ENCODE results near the gene SUGCT. TPM values are rescaled to one million over a fixed set of nuclear protein-coding genes. Genes with fewer than 3 reads are reported as not detected.

SUGCT gene
- total and polyA plus RNA-seq, 2 of the 8 experiments (the other 6 are each of a cell fraction or from before 2014, with no cell fraction given) = 2.8 to 5.4 TPM

DNA sequence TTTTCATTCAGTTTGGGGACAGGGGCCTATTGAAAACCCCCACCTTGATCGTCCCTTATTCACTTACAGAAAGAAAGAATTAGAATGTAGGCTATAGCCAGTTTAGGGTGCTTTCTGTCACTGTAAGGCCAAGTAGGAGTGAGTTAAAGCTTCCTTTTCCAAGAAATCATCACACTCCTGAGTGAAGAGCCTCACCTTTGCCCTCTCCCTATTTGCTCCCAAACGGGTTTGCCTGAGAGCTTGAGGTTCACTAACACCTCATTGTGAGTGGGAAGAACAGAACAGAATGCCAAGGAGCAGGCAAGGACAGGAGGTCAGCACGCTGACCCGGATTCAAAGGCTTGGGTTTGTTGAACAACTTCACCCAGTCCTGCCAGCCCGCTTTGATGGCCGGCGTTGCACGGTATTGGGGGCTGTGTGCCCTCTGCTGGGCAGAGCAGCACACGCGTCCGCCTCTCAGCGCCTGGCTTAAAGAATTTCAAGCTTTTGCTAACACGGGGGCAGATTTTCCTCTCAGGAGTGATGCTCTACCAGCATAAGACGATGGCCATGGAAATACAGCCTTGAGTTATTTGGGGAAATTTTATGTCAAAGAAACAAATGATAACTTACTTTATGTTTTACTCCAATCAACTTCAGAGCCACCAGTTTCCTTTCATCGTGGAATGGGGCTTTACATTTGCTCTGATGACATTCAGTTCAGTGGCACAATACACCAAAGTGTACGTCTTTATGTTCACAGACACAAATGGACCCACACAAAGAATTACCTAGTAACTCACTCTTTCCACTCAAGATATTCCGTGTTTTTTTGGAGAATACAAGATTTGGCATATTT lies 470.0 kb downstream of the SUGCT start (continued):
- TF ChIP-seq, protein P1, sequence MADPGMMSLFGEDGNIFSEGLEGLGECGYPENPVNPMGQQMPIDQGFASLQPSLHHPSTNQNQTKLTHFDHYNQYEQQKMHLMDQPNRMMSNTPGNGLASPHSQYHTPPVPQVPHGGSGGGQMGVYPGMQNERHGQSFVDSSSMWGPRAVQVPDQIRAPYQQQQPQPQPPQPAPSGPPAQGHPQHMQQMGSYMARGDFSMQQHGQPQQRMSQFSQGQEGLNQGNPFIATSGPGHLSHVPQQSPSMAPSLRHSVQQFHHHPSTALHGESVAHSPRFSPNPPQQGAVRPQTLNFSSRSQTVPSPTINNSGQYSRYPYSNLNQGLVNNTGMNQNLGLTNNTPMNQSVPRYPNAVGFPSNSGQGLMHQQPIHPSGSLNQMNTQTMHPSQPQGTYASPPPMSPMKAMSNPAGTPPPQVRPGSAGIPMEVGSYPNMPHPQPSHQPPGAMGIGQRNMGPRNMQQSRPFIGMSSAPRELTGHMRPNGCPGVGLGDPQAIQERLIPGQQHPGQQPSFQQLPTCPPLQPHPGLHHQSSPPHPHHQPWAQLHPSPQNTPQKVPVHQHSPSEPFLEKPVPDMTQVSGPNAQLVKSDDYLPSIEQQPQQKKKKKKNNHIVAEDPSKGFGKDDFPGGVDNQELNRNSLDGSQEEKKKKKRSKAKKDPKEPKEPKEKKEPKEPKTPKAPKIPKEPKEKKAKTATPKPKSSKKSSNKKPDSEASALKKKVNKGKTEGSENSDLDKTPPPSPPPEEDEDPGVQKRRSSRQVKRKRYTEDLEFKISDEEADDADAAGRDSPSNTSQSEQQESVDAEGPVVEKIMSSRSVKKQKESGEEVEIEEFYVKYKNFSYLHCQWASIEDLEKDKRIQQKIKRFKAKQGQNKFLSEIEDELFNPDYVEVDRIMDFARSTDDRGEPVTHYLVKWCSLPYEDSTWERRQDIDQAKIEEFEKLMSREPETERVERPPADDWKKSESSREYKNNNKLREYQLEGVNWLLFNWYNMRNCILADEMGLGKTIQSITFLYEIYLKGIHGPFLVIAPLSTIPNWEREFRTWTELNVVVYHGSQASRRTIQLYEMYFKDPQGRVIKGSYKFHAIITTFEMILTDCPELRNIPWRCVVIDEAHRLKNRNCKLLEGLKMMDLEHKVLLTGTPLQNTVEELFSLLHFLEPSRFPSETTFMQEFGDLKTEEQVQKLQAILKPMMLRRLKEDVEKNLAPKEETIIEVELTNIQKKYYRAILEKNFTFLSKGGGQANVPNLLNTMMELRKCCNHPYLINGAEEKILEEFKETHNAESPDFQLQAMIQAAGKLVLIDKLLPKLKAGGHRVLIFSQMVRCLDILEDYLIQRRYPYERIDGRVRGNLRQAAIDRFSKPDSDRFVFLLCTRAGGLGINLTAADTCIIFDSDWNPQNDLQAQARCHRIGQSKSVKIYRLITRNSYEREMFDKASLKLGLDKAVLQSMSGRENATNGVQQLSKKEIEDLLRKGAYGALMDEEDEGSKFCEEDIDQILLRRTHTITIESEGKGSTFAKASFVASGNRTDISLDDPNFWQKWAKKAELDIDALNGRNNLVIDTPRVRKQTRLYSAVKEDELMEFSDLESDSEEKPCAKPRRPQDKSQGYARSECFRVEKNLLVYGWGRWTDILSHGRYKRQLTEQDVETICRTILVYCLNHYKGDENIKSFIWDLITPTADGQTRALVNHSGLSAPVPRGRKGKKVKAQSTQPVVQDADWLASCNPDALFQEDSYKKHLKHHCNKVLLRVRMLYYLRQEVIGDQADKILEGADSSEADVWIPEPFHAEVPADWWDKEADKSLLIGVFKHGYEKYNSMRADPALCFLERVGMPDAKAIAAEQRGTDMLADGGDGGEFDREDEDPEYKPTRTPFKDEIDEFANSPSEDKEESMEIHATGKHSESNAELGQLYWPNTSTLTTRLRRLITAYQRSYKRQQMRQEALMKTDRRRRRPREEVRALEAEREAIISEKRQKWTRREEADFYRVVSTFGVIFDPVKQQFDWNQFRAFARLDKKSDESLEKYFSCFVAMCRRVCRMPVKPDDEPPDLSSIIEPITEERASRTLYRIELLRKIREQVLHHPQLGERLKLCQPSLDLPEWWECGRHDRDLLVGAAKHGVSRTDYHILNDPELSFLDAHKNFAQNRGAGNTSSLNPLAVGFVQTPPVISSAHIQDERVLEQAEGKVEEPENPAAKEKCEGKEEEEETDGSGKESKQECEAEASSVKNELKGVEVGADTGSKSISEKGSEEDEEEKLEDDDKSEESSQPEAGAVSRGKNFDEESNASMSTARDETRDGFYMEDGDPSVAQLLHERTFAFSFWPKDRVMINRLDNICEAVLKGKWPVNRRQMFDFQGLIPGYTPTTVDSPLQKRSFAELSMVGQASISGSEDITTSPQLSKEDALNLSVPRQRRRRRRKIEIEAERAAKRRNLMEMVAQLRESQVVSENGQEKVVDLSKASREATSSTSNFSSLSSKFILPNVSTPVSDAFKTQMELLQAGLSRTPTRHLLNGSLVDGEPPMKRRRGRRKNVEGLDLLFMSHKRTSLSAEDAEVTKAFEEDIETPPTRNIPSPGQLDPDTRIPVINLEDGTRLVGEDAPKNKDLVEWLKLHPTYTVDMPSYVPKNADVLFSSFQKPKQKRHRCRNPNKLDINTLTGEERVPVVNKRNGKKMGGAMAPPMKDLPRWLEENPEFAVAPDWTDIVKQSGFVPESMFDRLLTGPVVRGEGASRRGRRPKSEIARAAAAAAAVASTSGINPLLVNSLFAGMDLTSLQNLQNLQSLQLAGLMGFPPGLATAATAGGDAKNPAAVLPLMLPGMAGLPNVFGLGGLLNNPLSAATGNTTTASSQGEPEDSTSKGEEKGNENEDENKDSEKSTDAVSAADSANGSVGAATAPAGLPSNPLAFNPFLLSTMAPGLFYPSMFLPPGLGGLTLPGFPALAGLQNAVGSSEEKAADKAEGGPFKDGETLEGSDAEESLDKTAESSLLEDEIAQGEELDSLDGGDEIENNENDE (IDR thresholded peaks at IDR 0.05; ENCODE audit: insufficient replicate concordance, low read length) = no peak
- no peak for TF ChIP-seq SP2 (IDR thresholded peaks at IDR 0.05; ENCODE audit: low read length)
- no peak for TF ChIP-seq KDM5A (IDR thresholded peaks at IDR 0.05; ENCODE audit: low read length)
- TF ChIP-seq, protein P2, sequence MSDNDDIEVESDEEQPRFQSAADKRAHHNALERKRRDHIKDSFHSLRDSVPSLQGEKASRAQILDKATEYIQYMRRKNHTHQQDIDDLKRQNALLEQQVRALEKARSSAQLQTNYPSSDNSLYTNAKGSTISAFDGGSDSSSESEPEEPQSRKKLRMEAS (IDR thresholded peaks at IDR 0.05) = 0 out of 2 replicates have a peak, but pooled peaks have one; percentile 21
- no peak for TF ChIP-seq EP300 (IDR thresholded peaks at IDR 0.05; ENCODE audit: borderline replicate concordance in 1 of 2, low read depth in 2 of 2, low read length in 2 of 2)
- no peak for TF ChIP-seq RXRA (IDR thresholded peaks at IDR 0.05; ENCODE audit: insufficient read depth, low read depth, low read length)
- TF ChIP-seq RFX5 (IDR thresholded peaks at IDR 0.05; ENCODE audit: borderline replicate concordance, low read depth, low read length) = no peak
- no peak for TF ChIP-seq EZH2 (IDR thresholded peaks at IDR 0.05; ENCODE audit: low read depth, low read length, severe bottlenecking)
- 0 out of 2 replicates have a peak, but pooled peaks have one; percentile 50 for TF ChIP-seq TBP (IDR thresholded peaks at IDR 0.05; ENCODE audit: low read depth, low read length)
